NCI-H2107 treated with DMSO at 0.1 percent for 48 hours (cell line): ENCODE measurements around the gene MTX1.

Experiments
- DNase-seq: peaks from one replicate; lab custom pipeline; 2025; ENCODE audit not compliant: unreplicated experiment; lab: John Stamatoyannopoulos, UW

The MTX1 gene

DNA sequence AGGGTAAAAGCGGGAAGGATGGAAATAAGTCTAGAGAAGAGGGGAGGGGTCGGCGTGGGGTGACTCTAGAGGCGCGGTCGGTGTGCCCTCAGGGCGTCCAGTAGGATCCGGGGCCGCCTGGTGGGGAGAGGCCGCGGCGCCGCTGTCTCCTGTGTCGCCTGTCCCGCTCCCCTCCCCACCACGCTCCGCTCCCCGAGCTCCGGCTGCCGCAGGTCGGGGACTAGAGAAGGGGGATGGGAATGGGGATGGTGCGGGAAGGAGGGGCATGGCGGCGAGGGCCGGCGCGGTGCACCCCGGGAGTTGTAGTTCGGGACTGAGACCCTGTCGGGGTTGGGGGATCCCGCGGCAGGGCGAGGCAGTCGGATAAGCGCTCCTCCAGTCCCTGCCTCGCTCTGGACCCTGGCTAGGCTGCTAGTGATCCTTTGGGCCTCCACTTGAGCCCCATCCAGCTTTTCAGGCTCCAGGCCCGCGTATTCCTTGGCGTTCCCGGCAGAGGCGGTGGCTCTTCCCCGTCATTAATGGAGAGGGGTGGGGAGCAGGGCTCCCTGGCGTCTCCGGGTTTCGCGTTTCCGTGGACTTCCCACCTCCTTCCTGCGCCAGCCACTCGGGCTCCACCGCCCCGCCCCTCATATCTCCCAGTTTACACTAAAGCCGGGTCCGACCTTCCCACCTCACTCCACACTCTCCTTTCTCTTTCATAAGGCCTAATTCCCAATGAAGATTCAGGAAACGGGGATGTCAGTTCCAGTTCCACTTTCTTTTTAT lies 46.9 kb downstream of the MTX1 start, which contains the start of gene ENTREP3:
ENTREP3 (minus strand) TSS at position 241 of the 765 bp plus-strand sequence. CDS start 606 bp downstream, outside the sequence.
- DNase-seq = peak; percentile 91

DNA sequence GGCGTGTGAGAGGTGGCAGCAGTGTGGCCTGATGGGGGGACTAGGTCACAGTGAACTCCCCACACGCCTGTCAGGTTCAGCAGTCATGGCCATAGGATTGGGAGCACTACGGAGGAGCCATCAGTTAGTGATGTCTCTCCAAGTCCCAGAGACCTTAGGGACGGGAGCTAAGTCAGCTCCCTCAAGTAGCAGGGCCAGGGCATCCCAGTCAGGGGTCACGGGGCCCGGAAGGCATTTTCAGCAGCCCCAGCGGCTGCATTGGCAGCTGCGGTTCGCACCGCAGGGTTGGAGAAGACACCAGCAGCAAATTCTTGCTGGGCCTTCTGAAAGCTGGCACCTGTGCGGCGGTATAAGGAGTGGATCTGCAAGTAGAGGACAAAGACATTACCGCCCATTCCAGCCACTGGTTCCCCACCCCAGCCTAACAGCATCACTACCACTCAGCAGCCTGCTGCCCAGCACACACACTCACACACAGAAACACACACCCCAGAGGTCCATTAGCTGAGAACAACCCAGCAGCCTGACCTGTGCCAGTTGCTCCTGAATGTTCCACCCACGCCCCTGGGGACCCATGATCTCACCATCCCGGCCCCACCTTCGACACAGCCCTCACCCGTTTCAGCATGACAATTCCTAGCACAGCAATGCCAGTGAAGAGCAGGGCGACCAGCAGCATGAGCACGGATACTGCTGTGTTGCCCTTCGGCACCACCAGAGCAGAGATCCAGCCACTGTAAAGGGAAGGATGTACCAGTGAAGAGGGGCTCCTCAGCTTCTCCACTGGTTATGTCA lies 47.8 kb downstream of the MTX1 start:
- no peak for DNase-seq

DNA sequence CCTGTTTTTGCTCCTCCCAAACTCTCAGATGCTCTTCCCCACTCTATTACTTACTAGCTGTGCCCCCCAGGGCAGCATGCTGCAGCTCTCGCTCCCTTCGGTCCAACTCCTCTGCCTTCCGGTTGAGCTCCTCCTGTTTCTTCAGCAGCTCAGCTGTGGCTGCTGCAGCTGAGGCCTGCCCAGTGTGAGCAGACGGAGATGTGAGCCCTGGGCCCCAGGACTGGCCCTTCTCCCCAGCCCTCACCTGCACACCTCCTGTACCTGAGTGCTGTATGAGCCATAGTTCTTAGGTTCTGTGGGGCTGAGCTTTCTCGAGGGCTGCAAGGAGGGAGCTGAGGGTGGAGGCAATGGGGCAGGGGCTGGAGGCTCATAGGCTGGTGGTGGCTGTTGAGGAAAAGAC lies 51.8 kb downstream of the MTX1 start:
- DNase-seq = no peak

DNA sequence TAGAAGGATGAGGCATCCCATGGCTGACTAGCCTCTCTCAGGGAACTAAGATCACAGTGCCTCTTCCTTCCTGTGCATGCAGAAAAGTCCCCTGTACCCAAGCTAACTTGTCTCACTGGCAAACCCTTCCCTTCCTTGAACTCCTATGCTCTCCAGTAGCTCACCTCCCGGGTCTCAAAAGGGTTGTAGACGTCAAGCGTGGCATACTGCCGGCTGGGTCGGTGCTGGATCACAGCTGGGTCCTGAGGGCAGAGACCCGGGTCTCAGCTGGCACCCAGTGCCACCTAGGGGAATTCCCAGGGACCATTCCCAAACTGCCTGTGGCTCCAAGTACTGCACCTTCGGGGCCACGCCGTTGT lies 53.0 kb downstream of the MTX1 start:
- no peak for DNase-seq

DNA sequence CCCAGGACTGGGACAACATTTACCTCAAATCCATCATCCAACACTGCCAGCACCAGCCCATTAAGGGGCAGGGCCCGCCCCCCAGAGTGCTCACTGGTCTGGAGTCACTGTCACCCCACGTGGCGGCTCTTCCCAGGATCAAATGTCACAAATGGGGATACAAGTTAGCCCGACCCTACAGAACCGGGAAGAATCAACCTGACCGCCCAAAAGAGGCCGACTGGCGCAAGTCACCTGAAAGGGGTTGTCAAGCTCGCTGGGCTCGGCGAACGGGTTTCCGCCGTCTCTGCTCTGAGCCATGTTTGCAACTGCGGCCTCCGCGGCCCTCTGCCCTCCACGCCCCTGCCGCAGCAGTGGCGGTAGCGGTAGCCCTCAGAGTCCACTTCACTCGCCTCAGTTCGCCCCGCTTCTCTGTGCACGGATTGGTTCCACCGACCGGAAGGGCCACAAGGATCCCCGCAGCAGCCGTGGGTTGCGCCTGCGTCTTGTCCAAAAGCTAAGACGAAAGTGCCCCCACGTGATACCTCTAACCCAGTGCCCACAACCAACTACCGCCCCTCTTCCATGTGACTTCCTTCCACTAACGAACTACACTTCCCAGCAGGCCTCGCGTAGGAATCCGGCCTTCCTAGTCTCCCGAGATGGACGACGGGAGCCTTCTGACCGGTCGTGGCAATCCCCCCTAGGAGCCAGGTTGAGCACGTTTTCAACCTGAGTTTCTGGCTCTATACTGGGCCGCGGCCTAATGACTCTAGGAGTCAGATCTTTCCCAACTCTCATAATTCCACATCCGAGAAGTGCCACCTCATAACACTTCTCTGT lies 53.6 kb downstream of the MTX1 start, which contains the start of gene SCAMP3:
SCAMP3 (minus strand) TSS at position 509 of the 822 bp plus-strand sequence; CDS start at position 300, 209 bp downstream.
- DNase-seq = peak; percentile 100

DNA sequence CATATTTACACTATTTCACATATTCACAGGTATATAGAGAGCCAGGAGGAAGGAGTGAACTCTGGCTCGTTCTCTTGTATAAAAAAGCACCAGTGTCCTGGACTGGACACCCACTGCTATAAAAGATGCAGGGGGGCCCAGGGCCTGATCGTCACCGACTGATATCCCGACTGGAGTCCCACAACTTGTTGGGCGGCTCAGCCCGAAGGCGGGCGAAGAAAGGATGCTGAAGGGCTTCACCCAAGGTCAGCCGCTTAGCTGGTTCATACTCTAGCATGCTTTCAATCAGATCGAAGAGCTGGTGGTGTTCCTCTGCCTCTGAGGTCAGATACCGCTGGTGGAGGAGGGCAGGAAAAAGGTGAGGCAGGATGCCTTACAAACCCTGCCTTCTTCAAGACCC lies 54.6 kb downstream of the MTX1 start:
- DNase-seq = no peak
